Measurements from ENCODE around the gene SPDEF. TPM values are rescaled to one million over a fixed set of nuclear protein-coding genes. Genes with fewer than 3 reads are reported as not detected.

Gene SPDEF
- total RNA-seq, 1 donor from 2014 or later, result 1.6 TPM

- H3K4me3 Mint-ChIP-seq, result no peak overlapping the region
- H3K27me3 Mint-ChIP-seq, result no peaks in the 10 kb centered on the region
- peaks cover 5% of the 10 kb centered on the region for H3K4me1 Mint-ChIP-seq (ENCODE audit: unreplicated experiment)
- H3K36me3 Mint-ChIP-seq, result no peaks in the 10 kb centered on the region
- H3K27ac Mint-ChIP-seq, result no peak overlapping the region
- TF ChIP-seq, protein P1, sequence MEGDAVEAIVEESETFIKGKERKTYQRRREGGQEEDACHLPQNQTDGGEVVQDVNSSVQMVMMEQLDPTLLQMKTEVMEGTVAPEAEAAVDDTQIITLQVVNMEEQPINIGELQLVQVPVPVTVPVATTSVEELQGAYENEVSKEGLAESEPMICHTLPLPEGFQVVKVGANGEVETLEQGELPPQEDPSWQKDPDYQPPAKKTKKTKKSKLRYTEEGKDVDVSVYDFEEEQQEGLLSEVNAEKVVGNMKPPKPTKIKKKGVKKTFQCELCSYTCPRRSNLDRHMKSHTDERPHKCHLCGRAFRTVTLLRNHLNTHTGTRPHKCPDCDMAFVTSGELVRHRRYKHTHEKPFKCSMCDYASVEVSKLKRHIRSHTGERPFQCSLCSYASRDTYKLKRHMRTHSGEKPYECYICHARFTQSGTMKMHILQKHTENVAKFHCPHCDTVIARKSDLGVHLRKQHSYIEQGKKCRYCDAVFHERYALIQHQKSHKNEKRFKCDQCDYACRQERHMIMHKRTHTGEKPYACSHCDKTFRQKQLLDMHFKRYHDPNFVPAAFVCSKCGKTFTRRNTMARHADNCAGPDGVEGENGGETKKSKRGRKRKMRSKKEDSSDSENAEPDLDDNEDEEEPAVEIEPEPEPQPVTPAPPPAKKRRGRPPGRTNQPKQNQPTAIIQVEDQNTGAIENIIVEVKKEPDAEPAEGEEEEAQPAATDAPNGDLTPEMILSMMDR (conservative IDR thresholded peaks at IDR 0.05), result no peak
- H3K9me3 Mint-ChIP-seq, result no peaks in the 10 kb centered on the region
- no peak for DNase-seq (ENCODE audit: extremely low spot score, unreplicated experiment)
Measured at GRCh38 chr6:34593701-34594100, 37.6 kb upstream of the SPDEF start.

DNA sequence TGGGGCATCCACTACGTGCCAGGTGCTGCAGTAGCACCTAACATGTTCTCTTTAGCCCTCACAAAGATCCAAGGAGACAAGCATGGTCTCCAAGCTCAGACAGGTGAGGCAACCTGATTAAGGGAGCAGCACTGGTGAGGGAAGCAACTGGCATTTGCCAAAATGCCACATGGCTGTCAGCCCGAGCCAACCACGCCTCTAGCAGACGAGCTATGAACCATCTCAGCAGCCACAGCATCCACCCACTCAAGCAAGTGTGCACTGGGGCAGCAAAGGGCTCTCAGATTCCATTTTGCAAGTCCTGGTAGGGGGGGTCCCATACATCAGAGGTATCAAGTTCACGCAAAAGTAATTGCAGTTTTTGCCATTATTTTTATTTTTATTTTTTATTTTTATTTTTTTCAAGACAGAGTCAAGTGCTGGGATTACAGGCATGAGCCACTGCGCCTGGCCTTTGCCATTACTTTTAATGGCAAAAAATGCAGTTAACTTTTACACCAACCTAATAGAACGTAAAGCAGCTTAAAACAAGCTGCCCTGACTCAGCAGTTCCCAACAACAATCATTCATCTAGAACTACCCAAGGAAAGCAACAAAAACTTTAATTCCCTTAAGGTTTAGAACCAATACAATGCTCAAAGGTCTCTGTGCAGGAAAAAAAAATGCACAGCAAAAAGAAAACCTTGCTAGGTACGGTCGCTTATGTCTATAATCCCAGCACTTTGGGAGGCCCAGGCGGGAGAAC lies 36.3 kb upstream of the SPDEF start:
- no peaks in the 10 kb centered on the region for H3K36me3 Mint-ChIP-seq
- H3K27ac Mint-ChIP-seq, result no peak overlapping the region
- no peak overlapping the region for H3K4me3 Mint-ChIP-seq
- no peaks in the 10 kb centered on the region for H3K9me3 Mint-ChIP-seq
- H3K4me1 Mint-ChIP-seq (ENCODE audit: unreplicated experiment), result no peaks in the 10 kb centered on the region
- no peaks in the 10 kb centered on the region for H3K27me3 Mint-ChIP-seq
- TF ChIP-seq, protein P1 (conservative IDR thresholded peaks at IDR 0.05), result no peak
- no peak for DNase-seq (ENCODE audit: extremely low spot score, unreplicated experiment)

- Mint-ChIP-seq H3K9me3 (no peaks in the 10 kb centered on the region), H3K4me3 (no peak overlapping the region), H3K4me1 (ENCODE audit: unreplicated experiment) (peaks cover 4% of the 10 kb centered on the region), H3K27me3 (no peaks in the 10 kb centered on the region), H3K27ac (no peak overlapping the region), H3K36me3 (no peaks in the 10 kb centered on the region)
- no peak for DNase-seq (ENCODE audit: extremely low spot score, unreplicated experiment)
- TF ChIP-seq, protein P1 (conservative IDR thresholded peaks at IDR 0.05), result no peak
Measured at GRCh38 chr6:34589691-34590090, 33.6 kb upstream of the SPDEF start.

- Mint-ChIP-seq H3K4me3 (no peak overlapping the region), H3K9me3 (no peaks in the 10 kb centered on the region), H3K27me3 (no peaks in the 10 kb centered on the region), H3K4me1 (ENCODE audit: unreplicated experiment) (peaks cover 8% of the 10 kb centered on the region), H3K27ac (no peak overlapping the region), H3K36me3 (no peaks in the 10 kb centered on the region)
- DNase-seq (ENCODE audit: extremely low spot score, unreplicated experiment), result no peak
- TF ChIP-seq, protein P1 (conservative IDR thresholded peaks at IDR 0.05), result no peak
Measured at GRCh38 chr6:34589140-34589539, 33.0 kb upstream of the SPDEF start.

DNA sequence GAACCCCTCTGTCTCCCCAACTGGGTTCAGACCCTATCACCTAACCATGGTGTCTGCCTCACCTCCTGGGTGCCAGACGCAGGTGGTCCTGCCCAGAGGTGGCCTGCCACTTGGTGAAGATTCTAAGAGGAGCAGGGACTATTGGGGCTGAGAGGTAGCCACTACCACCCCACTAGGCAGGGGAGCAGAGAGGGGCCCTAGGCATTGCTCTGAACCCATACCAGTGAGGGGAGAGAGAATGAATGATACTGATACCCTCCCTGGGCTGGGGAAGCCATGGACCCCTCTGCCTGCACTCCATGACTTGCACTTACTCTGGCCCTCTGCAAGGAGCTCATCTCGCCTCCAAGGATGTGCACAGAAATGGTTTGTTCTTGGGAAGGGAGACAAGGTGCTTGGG lies 31.7 kb upstream of the SPDEF start:
- no peak overlapping the region for H3K27ac Mint-ChIP-seq

More for the DNA sequence above, 31.7 kb upstream of the SPDEF start:
- H3K4me1 Mint-ChIP-seq (ENCODE audit: unreplicated experiment), result peaks cover 8% of the 10 kb centered on the region
- TF ChIP-seq, protein P1 (conservative IDR thresholded peaks at IDR 0.05), result no peak
- no peak for DNase-seq (ENCODE audit: extremely low spot score, unreplicated experiment)
- no peak overlapping the region for H3K4me3 Mint-ChIP-seq
- H3K36me3 Mint-ChIP-seq, result peaks cover 2% of the 10 kb centered on the region
- H3K9me3 Mint-ChIP-seq, result no peaks in the 10 kb centered on the region
- no peaks in the 10 kb centered on the region for H3K27me3 Mint-ChIP-seq

Data from type B pancreatic cell (in vitro differentiated cells).